ENCODE measurements around the gene AATK. TPM values are rescaled to one million over a fixed set of nuclear protein-coding genes. Genes with fewer than 3 reads are reported as not detected.
"Not testable (repeated sequence)": the region's sequence is repeated elsewhere in the genome, so short reads cannot be mapped to it uniquely, and the experiment has no call there.

Gene AATK
- total and polyA plus RNA-seq, 2 donors, result 0.24 to 1.9 TPM

GRCh38 chr17:81148571-81148970 is 17.4 kb downstream of the AATK start:
- Histone ChIP-seq H3K9me3 (ENCODE audit: control insufficient read depth in 2 of 2, insufficient read depth in 1 of 2, low read length in 1 of 2) (no peaks in the 10 kb centered on the region), H3K4me3 (ENCODE audit: low read length in 2 of 2) (no peak overlapping the region), H3K4me1 (ENCODE audit: control insufficient read depth in 2 of 2, insufficient read depth in 2 of 2, low read length in 2 of 2) (no peaks in the 10 kb centered on the region), H3K27ac (ENCODE audit: low read depth in 1 of 2, low read length in 1 of 2) (no peak overlapping the region), H3K36me3 (ENCODE audit: control insufficient read depth in 2 of 2, insufficient read depth in 2 of 2, low read length in 1 of 2) (no peaks in the 10 kb centered on the region), H3K27me3 (ENCODE audit: control insufficient read depth in 2 of 2, insufficient read depth in 1 of 2, low read length in 1 of 2) (peaks cover 0 to 32% of the 10 kb centered on the region in 2 donors)
- no peak for DNase-seq (ENCODE audit: low read depth in 6 of 9, low spot score in 9 of 9)
- WGBS, result 93% methylated on average over 15 of the region's 15 CpGs

GRCh38 chr17:81147701-81148100 is 18.3 kb downstream of the AATK start:
- Histone ChIP-seq H3K9me3 (ENCODE audit: control insufficient read depth in 2 of 2, insufficient read depth in 1 of 2, low read length in 1 of 2) (no peaks in the 10 kb centered on the region), H3K4me3 (ENCODE audit: low read length in 2 of 2) (no peak overlapping the region), H3K36me3 (ENCODE audit: control insufficient read depth in 2 of 2, insufficient read depth in 2 of 2, low read length in 1 of 2) (no peaks in the 10 kb centered on the region), H3K27me3 (ENCODE audit: control insufficient read depth in 2 of 2, insufficient read depth in 1 of 2, low read length in 1 of 2) (peaks cover 0 to 32% of the 10 kb centered on the region in 2 donors), H3K4me1 (ENCODE audit: control insufficient read depth in 2 of 2, insufficient read depth in 2 of 2, low read length in 2 of 2) (peaks cover 0 to 2% of the 10 kb centered on the region in 2 donors), H3K27ac (ENCODE audit: low read depth in 1 of 2, low read length in 1 of 2) (no peak overlapping the region)
- 96% methylated on average over 10 of the region's 10 CpGs for whole genome bisulfite sequencing
- no peak for DNase-seq (ENCODE audit: low read depth in 6 of 9, low spot score in 9 of 9)

GRCh38 chr17:81146208-81146607 is 19.8 kb downstream of the AATK start:
- DNase-seq (ENCODE audit: low read depth in 6 of 9, low spot score in 9 of 9); H3K4me1 ChIP-seq (ENCODE audit: control insufficient read depth in 2 of 2, insufficient read depth in 2 of 2, low read length in 2 of 2); H3K27ac ChIP-seq (ENCODE audit: low read depth in 1 of 2, low read length in 1 of 2); H3K36me3 ChIP-seq (ENCODE audit: control insufficient read depth in 2 of 2, insufficient read depth in 2 of 2, low read length in 1 of 2); H3K9me3 ChIP-seq (ENCODE audit: control insufficient read depth in 2 of 2, insufficient read depth in 1 of 2, low read length in 1 of 2); H3K4me3 ChIP-seq (ENCODE audit: low read length in 2 of 2): not testable (repeated sequence)
- peaks cover 0 to 31% of the 10 kb centered on the region in 2 donors for H3K27me3 ChIP-seq (ENCODE audit: control insufficient read depth in 2 of 2, insufficient read depth in 1 of 2, low read length in 1 of 2)
- WGBS, result 82% methylated on average over 10 of the region's 10 CpGs

GRCh38 chr17:81144423-81144781 is 21.6 kb downstream of the AATK start:
- H3K4me3 ChIP-seq (ENCODE audit: low read length in 2 of 2), result no peak overlapping the region
- H3K4me1 ChIP-seq (ENCODE audit: control insufficient read depth in 2 of 2, insufficient read depth in 2 of 2, low read length in 2 of 2), result peaks cover 0 to 3% of the 10 kb centered on the region in 2 donors
- no peak overlapping the region for H3K27ac ChIP-seq (ENCODE audit: low read depth in 1 of 2, low read length in 1 of 2)
- peaks cover 0 to 15% of the 10 kb centered on the region in 2 donors for H3K27me3 ChIP-seq (ENCODE audit: control insufficient read depth in 2 of 2, insufficient read depth in 1 of 2, low read length in 1 of 2)
- no peaks in the 10 kb centered on the region for H3K36me3 ChIP-seq (ENCODE audit: control insufficient read depth in 2 of 2, insufficient read depth in 2 of 2, low read length in 1 of 2)
- no peaks in the 10 kb centered on the region for H3K9me3 ChIP-seq (ENCODE audit: control insufficient read depth in 2 of 2, insufficient read depth in 1 of 2, low read length in 1 of 2)
- WGBS, result 92% methylated on average over 14 of the region's 14 CpGs
- no peak for DNase-seq (ENCODE audit: low read depth in 6 of 9, low spot score in 9 of 9)

GRCh38 chr17:81143717-81144422 is 22.2 kb downstream of the AATK start:
- 91% methylated on average over 17 of the region's 17 CpGs for WGBS

GRCh38 chr17:81143200-81143527 is 22.9 kb downstream of the AATK start:
- H3K9me3 ChIP-seq (ENCODE audit: control insufficient read depth in 2 of 2, insufficient read depth in 1 of 2, low read length in 1 of 2), result no peaks in the 10 kb centered on the region
- no peak for DNase-seq (ENCODE audit: low read depth in 6 of 9, low spot score in 9 of 9)
- peaks cover 0 to 4% of the 10 kb centered on the region in 2 donors for H3K27me3 ChIP-seq (ENCODE audit: control insufficient read depth in 2 of 2, insufficient read depth in 1 of 2, low read length in 1 of 2)
- WGBS, result 84% methylated on average over 9 of the region's 11 CpGs
- H3K4me3 ChIP-seq (ENCODE audit: low read length in 2 of 2), result no peak overlapping the region
- no peak overlapping the region for H3K27ac ChIP-seq (ENCODE audit: low read depth in 1 of 2, low read length in 1 of 2)
- no peaks in the 10 kb centered on the region for H3K36me3 ChIP-seq (ENCODE audit: control insufficient read depth in 2 of 2, insufficient read depth in 2 of 2, low read length in 1 of 2)
- peaks cover 0 to 3% of the 10 kb centered on the region in 2 donors for H3K4me1 ChIP-seq (ENCODE audit: control insufficient read depth in 2 of 2, insufficient read depth in 2 of 2, low read length in 2 of 2)

More at GRCh38 chr17:81143717-81144422, 22.2 kb downstream of the AATK start:
- no peak for DNase-seq (ENCODE audit: low read depth in 6 of 9, low spot score in 9 of 9)
- Histone ChIP-seq H3K27me3 (ENCODE audit: control insufficient read depth in 2 of 2, insufficient read depth in 1 of 2, low read length in 1 of 2) (peaks cover 0 to 11% of the 10 kb centered on the region in 2 donors), H3K4me3 (ENCODE audit: low read length in 2 of 2) (no peak overlapping the region), H3K4me1 (ENCODE audit: control insufficient read depth in 2 of 2, insufficient read depth in 2 of 2, low read length in 2 of 2) (peaks cover 0 to 3% of the 10 kb centered on the region in 2 donors), H3K27ac (ENCODE audit: low read depth in 1 of 2, low read length in 1 of 2) (no peak overlapping the region), H3K9me3 (ENCODE audit: control insufficient read depth in 2 of 2, insufficient read depth in 1 of 2, low read length in 1 of 2) (no peaks in the 10 kb centered on the region), H3K36me3 (ENCODE audit: control insufficient read depth in 2 of 2, insufficient read depth in 2 of 2, low read length in 1 of 2) (no peaks in the 10 kb centered on the region)

GRCh38 chr17:81142301-81143199 is 23.5 kb downstream of the AATK start:
- peaks cover 0 to 5% of the 10 kb centered on the region in 2 donors for H3K9me3 ChIP-seq (ENCODE audit: control insufficient read depth in 2 of 2, insufficient read depth in 1 of 2, low read length in 1 of 2)
- peaks cover 0 to 3% of the 10 kb centered on the region in 2 donors for H3K4me1 ChIP-seq (ENCODE audit: control insufficient read depth in 2 of 2, insufficient read depth in 2 of 2, low read length in 2 of 2)
- H3K27me3 ChIP-seq (ENCODE audit: control insufficient read depth in 2 of 2, insufficient read depth in 1 of 2, low read length in 1 of 2), result peaks cover 0 to 2% of the 10 kb centered on the region in 2 donors
- peak; percentile 21 to 78 (median 52) for DNase-seq (ENCODE audit: low read depth in 6 of 9, low spot score in 9 of 9)
- 55% methylated on average over 25 of the region's 25 CpGs for WGBS
- no peaks in the 10 kb centered on the region for H3K36me3 ChIP-seq (ENCODE audit: control insufficient read depth in 2 of 2, insufficient read depth in 2 of 2, low read length in 1 of 2)
- no peak overlapping the region for H3K27ac ChIP-seq (ENCODE audit: low read depth in 1 of 2, low read length in 1 of 2)
- H3K4me3 ChIP-seq (ENCODE audit: low read length in 2 of 2), result no peak overlapping the region

- Histone ChIP-seq H3K36me3 (ENCODE audit: control insufficient read depth in 2 of 2, insufficient read depth in 2 of 2, low read length in 1 of 2) (no peaks in the 10 kb centered on the region), H3K27ac (ENCODE audit: low read depth in 1 of 2, low read length in 1 of 2) (no peak overlapping the region), H3K27me3 (ENCODE audit: control insufficient read depth in 2 of 2, insufficient read depth in 1 of 2, low read length in 1 of 2) (peaks cover 0 to 2% of the 10 kb centered on the region in 2 donors), H3K4me1 (ENCODE audit: control insufficient read depth in 2 of 2, insufficient read depth in 2 of 2, low read length in 2 of 2) (peaks cover 0 to 3% of the 10 kb centered on the region in 2 donors), H3K4me3 (ENCODE audit: low read length in 2 of 2) (no peak overlapping the region), H3K9me3 (ENCODE audit: control insufficient read depth in 2 of 2, insufficient read depth in 1 of 2, low read length in 1 of 2) (peaks cover 0 to 9% of the 10 kb centered on the region in 2 donors)
- DNase-seq (ENCODE audit: low read depth in 6 of 9, low spot score in 9 of 9), result no peak
- WGBS, result 98% methylated on average over 37 of the region's 37 CpGs
Observed at GRCh38 chr17:81140695-81141094, 25.3 kb downstream of the AATK start.

- DNase-seq (ENCODE audit: low read depth in 6 of 9, low spot score in 9 of 9), result no peak
- no peaks in the 10 kb centered on the region for H3K36me3 ChIP-seq (ENCODE audit: control insufficient read depth in 2 of 2, insufficient read depth in 2 of 2, low read length in 1 of 2)
- no peak overlapping the region for H3K4me3 ChIP-seq (ENCODE audit: low read length in 2 of 2)
- peaks cover 0 to 9% of the 10 kb centered on the region in 2 donors for H3K9me3 ChIP-seq (ENCODE audit: control insufficient read depth in 2 of 2, insufficient read depth in 1 of 2, low read length in 1 of 2)
- WGBS, result 93% methylated on average over 8 of the region's 8 CpGs
- H3K4me1 ChIP-seq (ENCODE audit: control insufficient read depth in 2 of 2, insufficient read depth in 2 of 2, low read length in 2 of 2), result peaks cover 0 to 3% of the 10 kb centered on the region in 2 donors
- no peak overlapping the region for H3K27ac ChIP-seq (ENCODE audit: low read depth in 1 of 2, low read length in 1 of 2)
- H3K27me3 ChIP-seq (ENCODE audit: control insufficient read depth in 2 of 2, insufficient read depth in 1 of 2, low read length in 1 of 2), result peaks cover 0 to 2% of the 10 kb centered on the region in 2 donors
Observed at GRCh38 chr17:81140018-81140417, 26.0 kb downstream of the AATK start.

Measured in thymus (tissue), 11 donors.